HCEC 1CT (cell line): ENCODE results near the gene ULBP3.
"Not testable (repeated sequence)": the region's sequence is repeated elsewhere in the genome, so short reads cannot be mapped to it uniquely, and the experiment has no call there.

Source experiments
- DNase-seq: peaks from one replicate; pipeline ENCODE4 v3.0.0-alpha.2; 2017

The ULBP3 gene

GRCh38 chr6:150038202-150039062 lies 30.5 kb downstream of the ULBP3 start:
- DNase-seq = no peak

- DNase-seq = no peak
These were observed 31.3 kb downstream of the ULBP3 start for GRCh38 chr6:150037526-150038201.

GRCh38 chr6:150036081-150036480 lies 32.8 kb downstream of the ULBP3 start:
- DNase-seq = no peak

GRCh38 chr6:150033207-150033771 lies 35.6 kb downstream of the ULBP3 start:
- DNase-seq = no peak

- DNase-seq = no peak
These were observed 36.3 kb downstream of the ULBP3 start for GRCh38 chr6:150032598-150032997.

- DNase-seq = no peak
These were observed 38.3 kb downstream of the ULBP3 start for GRCh38 chr6:150030611-150031010.

- no peak for DNase-seq
These were observed 39.2 kb downstream of the ULBP3 start for GRCh38 chr6:150029749-150030148.

- no peak for DNase-seq
These were observed 39.6 kb downstream of the ULBP3 start for GRCh38 chr6:150029276-150029675.

- DNase-seq = no peak
These were observed 40.1 kb downstream of the ULBP3 start for GRCh38 chr6:150028799-150029198.

- no peak for DNase-seq
These were observed 40.9 kb downstream of the ULBP3 start for GRCh38 chr6:150027806-150028565.

GRCh38 chr6:150026976-150027805 lies 41.7 kb downstream of the ULBP3 start:
- no peak for DNase-seq

- DNase-seq = peak; percentile 39
These were observed 43.6 kb downstream of the ULBP3 start, which contains the start of gene RAET1L for GRCh38 chr6:150025201-150025917. Gene RAET1L, minus strand, starts transcription at chr6:150025532. Its CDS starts 61 bp downstream, at chr6:150025471.

- no peak for DNase-seq
These were observed 44.2 kb downstream of the ULBP3 start for GRCh38 chr6:150024646-150025155.

- not testable (repeated sequence) for DNase-seq
These were observed 44.9 kb downstream of the ULBP3 start for GRCh38 chr6:150024021-150024420.

GRCh38 chr6:150021870-150022269 lies 47.1 kb downstream of the ULBP3 start:
- not testable (repeated sequence) for DNase-seq

GRCh38 chr6:150018846-150019580 lies 49.9 kb downstream of the ULBP3 start:
- no peak for DNase-seq

- not testable (repeated sequence) for DNase-seq
These were observed 51.8 kb downstream of the ULBP3 start for GRCh38 chr6:150017186-150017521.

- DNase-seq = peak; percentile 60
These were observed 52.4 kb downstream of the ULBP3 start for GRCh38 chr6:150016324-150017185.

- not testable (repeated sequence) for DNase-seq
These were observed 53.5 kb downstream of the ULBP3 start for GRCh38 chr6:150015281-150016001.
